Esophagus muscularis mucosa (tissue), 4 donors: ENCODE data around the gene TTLL5. TPM values are rescaled to one million over a fixed set of nuclear protein-coding genes. Genes with fewer than 3 reads are reported as not detected.
A peak's percentile ranks its signal among the peaks of the same experiment; 100 is the strongest.

Experiments used
- DNase-seq: peaks from one replicate; pipeline ENCODE4 v3.0.0-alpha.2; 2017; ENCODE audit errors: extremely low spot score
- H3K27ac ChIP-seq, 4 donors: fragments of 200-600 bp; sonication (generic); replicated peaks in 1 of 4; 1 replicate in 3 of 4; 2 replicates in 1 of 4; pipeline ENCODE4 v1.5.1; 2016 to 2019; ENCODE audit warnings: mild to moderate bottlenecking in 1 of 4
- H3K27me3 ChIP-seq, 4 donors: fragments of 200-600 bp; sonication (generic); one replicate each; pipeline versions ENCODE4 v1.5.1 to v1.6.0; 2016 to 2019
- H3K36me3 ChIP-seq, 4 donors: fragments of 200-600 bp; sonication (generic); one replicate each; pipeline ENCODE4 v1.5.1; 2016 to 2019
- H3K4me1 ChIP-seq, 4 donors: fragments of 200-600 bp; sonication (generic); one replicate each; pipeline ENCODE4 v1.5.1; 2016 to 2019
- H3K4me3 ChIP-seq, 4 donors: fragments of 200-600 bp; sonication (generic); 1 replicate in 2 of 4; 2 replicates in 2 of 4; pipeline ENCODE4 v1.5.1; 2016 to 2019; ENCODE audit warnings: mild to moderate bottlenecking in 4 of 4, moderate library complexity in 1 of 4
- H3K9me3 ChIP-seq, 4 donors: fragments of 200-600 bp; sonication (generic); 1 replicate in 3 of 4; 2 replicates in 1 of 4; pipeline ENCODE4 v1.5.1; 2016 to 2019
- CTCF ChIP-seq, 3 experiments: fragments of 200-600 bp in 2 of 3; fragments of 450-650 bp in 1 of 3; sonication (generic) in 2 of 3; IDR thresholded peaks; one replicate each; pipeline ENCODE4 v1.5.1; 2017 to 2019; ENCODE audit warnings: antibody characterized with exemption in 3 of 3, mild to moderate bottlenecking in 2 of 3, moderate library complexity in 1 of 3
- EP300 ChIP-seq: sonication (generic); formaldehyde crosslinking; IDR thresholded peaks from one replicate; pipeline ENCODE4 v1.6.1; 2017; ENCODE audit warnings: antibody characterized with exemption
- POLR2A ChIP-seq: fragments of 450-650 bp; IDR thresholded peaks from one replicate; pipeline ENCODE4 v1.6.1; 2017; ENCODE audit warnings: antibody characterized with exemption, moderate library complexity, mild to moderate bottlenecking, low read depth
- POLR2AphosphoS5 ChIP-seq, 2 donors: sonication (generic); formaldehyde crosslinking; IDR thresholded peaks; one replicate each; pipeline ENCODE4 v1.6.1; 2017; ENCODE audit warnings: antibody characterized with exemption in 2 of 2
- WGBS: methylation state at CpG from one replicate; pipeline ENCODE4 v1.1.5; 2018; 5-methylcytosine and 5-hydroxymethylcytosine counted together
- intact Hi-C: fragments of 100-400 bp; cut with DNase I; formaldehyde crosslinking; loops from one replicate; pipeline ENCODE4 v1.15.1; 2023
- total RNA-seq, 4 donors: library from RNA; depleted of rRNA; stranded (reverse); fragments of >200 nt; gene quantifications; one replicate each; pipeline versions ENCODE4 v1.1.0 to v1.2.1, GENCODE V29; 2016

TTLL5 gene
- total RNA-seq, 4 donors from 2014 or later = 16.9 to 26.6 (median 21.2) TPM

DNA sequence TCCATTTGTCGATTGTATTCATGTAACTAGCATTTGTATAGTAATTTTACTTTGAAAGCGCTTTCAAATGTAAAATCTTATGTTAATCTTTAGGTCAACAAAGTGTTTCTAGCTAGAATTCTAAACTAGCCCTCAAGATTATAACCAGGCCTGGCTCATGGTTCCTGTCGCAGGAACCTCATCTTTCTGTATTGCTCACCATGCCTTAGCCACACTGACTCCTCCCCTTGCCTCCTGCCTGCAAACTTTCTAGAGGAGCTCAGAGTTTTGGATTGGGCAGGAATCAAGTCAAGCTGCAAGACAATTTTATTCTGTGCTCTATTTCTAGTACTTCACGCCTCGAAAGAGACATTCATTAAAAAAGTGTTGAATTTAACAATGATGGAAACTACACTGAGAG is 220.9 kb downstream of the TTLL5 start:
- no peak for DNase-seq
- H3K4me3 ChIP-seq = no peak overlapping the region
- TF ChIP-seq CTCF (IDR thresholded peaks at IDR 0.05) = no peak
- no peak for TF ChIP-seq POLR2AphosphoS5 (IDR thresholded peaks at IDR 0.05)
- TF ChIP-seq EP300 = no peak
- no peak for TF ChIP-seq POLR2A
- intact Hi-C loops = no loop called here
- no peak overlapping the region for H3K27ac ChIP-seq
- H3K9me3 ChIP-seq = no peaks in the 10 kb centered on the region
- H3K4me1 ChIP-seq = peaks cover 3 to 21% (median 15%) of the 10 kb centered on the region in 4 donors
- H3K27me3 ChIP-seq = no peaks in the 10 kb centered on the region
- H3K36me3 ChIP-seq = peaks cover 0 to 11% (median 0%) of the 10 kb centered on the region in 4 donors
- 98% methylated on average over 5 of the region's 5 CpGs for WGBS

DNA sequence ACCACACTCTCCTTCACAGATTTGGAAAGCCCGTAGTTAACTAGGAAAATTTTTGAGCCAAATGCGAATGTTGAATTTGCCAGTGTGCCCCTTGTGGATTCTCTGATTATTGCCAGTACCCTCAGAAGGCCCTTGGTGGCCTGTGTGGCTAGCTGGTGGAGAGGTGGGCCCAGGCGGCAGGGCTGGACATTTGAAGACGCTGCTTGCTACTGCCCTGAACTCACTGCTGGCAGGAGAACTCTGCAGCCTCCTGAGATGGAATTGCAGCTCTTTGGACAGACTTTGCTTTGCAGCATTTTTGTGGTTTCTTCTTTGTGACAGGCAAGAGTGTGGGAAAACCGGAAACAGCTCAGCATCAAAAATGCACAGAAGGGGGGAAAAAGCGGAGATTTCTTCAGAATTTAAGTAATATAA is 223.2 kb downstream of the TTLL5 start:
- intact Hi-C loops = no loop called here
- H3K9me3 ChIP-seq = no peaks in the 10 kb centered on the region
- 64% methylated on average over 6 of the region's 6 CpGs for WGBS
- no peak overlapping the region for H3K27ac ChIP-seq
- no peak for DNase-seq
- peaks cover 0 to 15% (median 11%) of the 10 kb centered on the region in 4 donors for H3K4me1 ChIP-seq
- TF ChIP-seq EP300 (no peak), POLR2A (no peak), CTCF (IDR thresholded peaks at IDR 0.05) (peak in 1 of 3 experiments; percentile 28), POLR2AphosphoS5 (IDR thresholded peaks at IDR 0.05) (no peak)
- H3K4me3 ChIP-seq = no peak overlapping the region
- peaks cover 0 to 11% (median 0%) of the 10 kb centered on the region in 4 donors for H3K36me3 ChIP-seq
- no peaks in the 10 kb centered on the region for H3K27me3 ChIP-seq

DNA sequence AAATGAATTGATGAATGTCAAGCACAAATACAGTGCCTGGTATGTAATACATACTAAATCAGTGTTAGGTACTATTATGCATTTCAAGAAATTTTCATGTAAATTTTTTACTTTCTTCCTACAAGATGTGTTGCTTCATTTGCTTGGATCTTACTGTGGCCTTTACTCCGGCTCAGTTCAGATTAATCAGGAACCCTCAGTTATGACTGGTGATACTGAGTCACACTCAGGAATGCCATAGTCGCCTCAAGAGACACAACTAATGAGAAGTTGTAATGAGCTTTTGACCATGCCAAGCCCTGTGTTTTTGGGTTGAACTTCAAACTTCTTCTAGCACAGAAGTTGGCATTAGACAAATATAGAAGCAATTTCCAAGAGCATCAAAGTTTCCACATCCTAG is 224.8 kb downstream of the TTLL5 start:
- WGBS = 79% methylated on average over 2 of the region's 2 CpGs
- intact Hi-C loops = no loop called here
- H3K9me3 ChIP-seq = no peaks in the 10 kb centered on the region
- peak overlapping the region in 1 of 4 donors; percentile 23 for H3K27ac ChIP-seq
- peaks cover 0 to 15% (median 11%) of the 10 kb centered on the region in 4 donors for H3K4me1 ChIP-seq
- H3K27me3 ChIP-seq = no peaks in the 10 kb centered on the region
- TF ChIP-seq POLR2A = no peak
- TF ChIP-seq POLR2AphosphoS5 (IDR thresholded peaks at IDR 0.05) = no peak
- no peak for TF ChIP-seq CTCF (IDR thresholded peaks at IDR 0.05)
- no peak for TF ChIP-seq EP300
- H3K4me3 ChIP-seq = no peak overlapping the region
- peaks cover 0 to 11% (median 0%) of the 10 kb centered on the region in 4 donors for H3K36me3 ChIP-seq
- DNase-seq = no peak

DNA sequence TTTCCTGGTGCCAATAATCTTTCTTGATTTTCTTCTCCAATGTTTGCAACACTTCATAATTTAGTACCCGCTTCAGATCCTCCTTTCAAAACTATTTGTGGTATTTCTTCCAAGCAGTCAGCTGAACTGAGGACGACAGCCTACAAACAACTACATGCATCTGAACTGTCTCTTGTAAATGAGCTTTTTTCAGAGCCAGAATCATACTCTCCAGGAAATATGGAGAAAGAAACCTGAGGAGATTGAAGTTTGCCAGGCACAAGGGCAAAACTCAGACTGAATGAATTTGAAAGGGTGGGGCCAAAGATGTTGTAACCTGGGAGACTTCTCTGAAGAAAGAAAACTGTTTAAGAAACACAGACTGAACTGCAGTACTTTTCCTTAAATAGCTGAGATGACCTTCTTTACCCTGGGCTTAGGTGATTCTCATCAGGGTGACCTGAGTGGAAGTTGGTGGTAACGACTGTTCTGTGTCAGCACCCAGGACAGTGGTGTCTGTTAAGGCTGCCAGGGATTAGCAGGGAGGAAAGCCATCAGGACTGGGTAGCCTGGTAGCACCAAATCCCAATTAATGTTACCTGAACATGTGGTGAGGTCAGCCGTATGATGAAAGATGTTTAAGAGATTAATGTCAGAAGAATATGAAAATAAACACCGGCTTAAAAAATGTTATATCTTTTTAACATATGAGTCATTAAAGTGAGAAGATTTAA is 225.7 kb downstream of the TTLL5 start:
- Histone ChIP-seq H3K27ac (peak overlapping the region in 2 of 4 donors; percentile 17 to 21), H3K27me3 (no peaks in the 10 kb centered on the region), H3K4me1 (peaks cover 0 to 15% (median 11%) of the 10 kb centered on the region in 4 donors), H3K9me3 (no peaks in the 10 kb centered on the region), H3K4me3 (no peak overlapping the region), H3K36me3 (peaks cover 0 to 11% (median 0%) of the 10 kb centered on the region in 4 donors)
- DNase-seq = no peak
- no peak for TF ChIP-seq POLR2A
- TF ChIP-seq CTCF (IDR thresholded peaks at IDR 0.05) = no peak
- TF ChIP-seq POLR2AphosphoS5 (IDR thresholded peaks at IDR 0.05) = no peak
- no peak for TF ChIP-seq EP300
- intact Hi-C loops = no loop called here
- WGBS = 55% methylated on average over 5 of the region's 5 CpGs

DNA sequence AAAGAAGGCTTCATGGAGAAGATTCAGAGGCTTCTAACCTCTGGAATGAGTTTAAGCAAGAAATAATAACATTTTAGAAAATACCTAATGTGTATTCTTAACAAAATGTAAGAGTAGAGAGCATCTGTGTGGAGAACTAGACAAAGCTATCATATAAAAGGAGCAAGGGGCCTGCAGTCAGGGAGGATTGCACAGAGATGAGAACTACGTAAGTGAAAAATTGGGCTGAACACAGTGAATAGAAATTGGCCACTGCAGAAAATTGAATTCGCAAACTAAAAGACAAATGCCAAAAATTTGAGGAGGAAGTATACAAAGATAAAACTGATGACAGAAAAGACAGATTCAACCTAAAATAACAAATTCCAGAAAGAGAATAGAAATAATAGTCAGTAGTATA is 227.9 kb downstream of the TTLL5 start:
- H3K27me3 ChIP-seq = no peaks in the 10 kb centered on the region
- intact Hi-C loops = no loop called here
- no peaks in the 10 kb centered on the region for H3K9me3 ChIP-seq
- H3K36me3 ChIP-seq = no peaks in the 10 kb centered on the region
- TF ChIP-seq POLR2AphosphoS5 (IDR thresholded peaks at IDR 0.05) (no peak), CTCF (IDR thresholded peaks at IDR 0.05) (no peak), POLR2A (no peak), EP300 (no peak)
- DNase-seq = no peak
- H3K27ac ChIP-seq = no peak overlapping the region
- H3K4me3 ChIP-seq = no peak overlapping the region
- H3K4me1 ChIP-seq = peaks cover 0 to 15% (median 11%) of the 10 kb centered on the region in 4 donors
- WGBS = 87% methylated on average over 2 of the region's 2 CpGs
